Measurements from ENCODE around the gene NTM.

- TF ChIP-seq EZH2 (IDR thresholded peaks at IDR 0.05; ENCODE audit: borderline replicate concordance, low read depth, low read length, severe bottlenecking) (no peak), CTCF (IDR thresholded peaks at IDR 0.05; ENCODE audit: extremely low read depth in 1 of 2, insufficient read depth in 1 of 2, low read depth in 1 of 2, low read length in 2 of 2) (no peak), POLR2AphosphoS5 (IDR thresholded peaks at IDR 0.05; ENCODE audit: insufficient read depth, low read depth, low read length) (no peak)
Measured at GRCh38 chr11:132048040-132048439, 677.6 kb downstream of the NTM start.

Data from endothelial cell of umbilical vein (primary cell).